Activated CD4-positive, alpha-beta T cell treated with anti-CD3 and anti-CD28 coated beads for 4 hours (primary cell): ENCODE results near the gene PIAS4.
A peak's percentile ranks its signal among the peaks of the same experiment; 100 is the strongest.
"Not testable (repeated sequence)": the region's sequence is repeated elsewhere in the genome, so short reads cannot be mapped to it uniquely, and the experiment has no call there.

Source experiments
- DNase-seq, 2 donors: peaks; one replicate each; pipeline ENCODE4 v3.0.0-alpha.2; 2020

The PIAS4 gene

DNA sequence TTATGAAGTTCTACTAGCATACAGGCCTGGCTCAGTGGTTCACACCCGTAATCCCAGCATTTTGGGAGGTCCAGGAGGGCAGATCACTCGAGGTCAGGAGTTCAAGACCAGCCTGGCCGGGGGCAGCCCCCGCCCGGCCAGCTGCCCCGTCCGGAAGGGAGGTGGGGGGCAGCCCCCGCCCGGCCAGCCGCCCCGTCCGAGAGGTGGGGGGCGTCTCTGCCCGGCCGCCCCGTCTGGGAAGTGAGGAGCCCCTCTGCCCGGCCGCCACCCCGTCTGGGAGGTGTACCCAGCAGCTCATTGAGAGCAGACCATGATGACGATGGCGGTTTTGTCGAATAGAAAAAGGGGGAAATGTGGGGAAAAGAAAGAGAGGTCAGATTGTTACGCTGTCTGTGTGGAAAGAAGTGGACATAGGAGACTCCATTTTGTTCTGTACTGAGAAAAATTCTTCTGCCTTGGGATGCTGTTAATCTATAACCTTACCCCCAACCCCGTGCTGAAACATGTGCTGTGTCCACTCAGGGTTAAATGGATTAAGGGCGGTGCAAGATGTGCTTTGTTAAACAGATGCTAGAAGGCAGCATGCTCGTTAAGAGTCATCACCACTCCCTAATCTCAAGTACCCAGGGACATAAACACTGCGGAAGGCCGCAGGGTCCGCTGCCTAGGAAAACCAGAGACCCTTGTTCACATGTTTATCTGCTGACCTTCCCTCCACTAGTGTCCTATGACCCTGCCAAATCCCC lies 8.7 kb upstream of the PIAS4 start:
- DNase-seq = not testable (repeated sequence)

DNA sequence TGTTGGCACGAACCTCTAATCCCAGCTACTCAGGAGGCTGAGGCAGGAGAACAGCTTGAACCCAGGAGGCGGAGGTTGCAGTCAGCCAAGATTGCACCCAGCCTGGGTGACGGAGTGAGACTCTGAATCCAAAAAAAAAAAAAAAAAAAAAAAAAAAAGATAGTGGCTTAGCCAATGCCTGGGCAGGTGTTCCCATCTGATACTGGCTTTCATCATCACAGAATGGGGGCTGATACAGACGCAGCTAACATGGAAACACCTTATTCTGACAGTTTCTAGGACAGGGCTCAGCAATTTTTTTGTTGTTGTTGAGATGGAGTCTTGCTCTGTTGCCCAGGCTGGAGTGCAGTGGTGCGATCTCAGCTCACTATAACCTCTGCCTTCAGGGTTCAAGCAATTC lies 6.7 kb upstream of the PIAS4 start:
- DNase-seq = not testable (repeated sequence)

DNA sequence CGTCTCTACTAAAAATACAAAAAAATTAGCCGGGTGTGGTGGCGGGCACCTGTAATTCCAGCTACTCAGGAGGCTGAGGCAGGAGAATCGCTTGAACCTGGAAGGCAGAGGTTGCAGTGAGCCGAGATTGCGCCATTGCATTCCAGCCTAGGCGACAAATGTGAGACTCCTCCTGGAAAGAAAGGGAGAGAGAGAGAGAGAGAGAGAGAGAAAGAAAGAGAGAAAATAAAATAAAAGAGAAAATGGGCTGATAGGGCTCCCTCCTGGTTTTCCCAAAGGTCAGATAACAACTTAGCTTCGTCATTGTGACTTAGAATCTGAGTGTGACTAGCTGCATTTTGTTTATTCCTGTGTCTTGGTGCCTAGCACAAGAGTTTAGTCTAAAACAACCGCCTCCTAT lies 2.1 kb upstream of the PIAS4 start:
- not testable (repeated sequence) for DNase-seq

GRCh38 chr19:4007836-4008539 lies 452 bp downstream of the PIAS4 start:
- peak; percentile 30 to 33 for DNase-seq

DNA sequence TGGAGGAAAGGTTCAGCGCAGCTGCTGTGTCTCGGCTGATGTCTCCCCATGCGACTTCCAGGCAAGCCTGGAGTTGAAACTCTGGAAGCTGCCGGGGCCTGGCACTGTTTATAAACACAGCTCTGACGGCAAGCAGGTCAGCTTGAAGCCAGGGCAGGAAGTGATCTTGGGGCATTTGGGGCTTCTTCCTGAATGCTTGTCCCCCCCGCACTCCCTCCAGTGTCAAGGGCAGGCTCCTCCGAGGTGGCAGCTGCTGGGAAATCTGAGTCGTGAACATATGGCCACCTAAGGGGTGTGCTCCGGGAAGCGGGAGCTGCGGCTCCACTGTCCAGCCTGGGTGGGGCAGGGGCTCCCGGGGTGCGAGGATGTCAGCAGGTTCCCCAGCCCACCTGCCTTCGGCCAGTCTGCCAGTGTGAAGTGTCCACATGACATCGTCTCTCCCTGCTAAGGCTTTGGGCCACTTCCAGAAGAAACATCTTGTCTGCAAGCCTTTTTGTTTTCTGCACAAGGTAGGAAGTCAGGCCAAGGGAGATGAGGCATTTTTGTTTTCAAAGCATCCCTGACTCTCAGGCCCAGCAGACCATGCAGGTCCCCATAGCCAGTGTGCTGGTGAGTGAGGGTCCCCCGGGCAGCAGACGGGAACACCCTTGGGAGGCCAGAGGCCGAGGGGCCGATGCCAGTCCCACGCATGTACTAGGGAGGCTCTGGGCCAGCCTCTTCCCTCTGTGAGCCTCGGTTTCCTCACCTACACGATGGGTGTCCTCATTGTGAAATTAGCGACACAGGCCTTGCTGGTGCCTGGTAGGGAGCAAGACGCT lies 2.7 kb downstream of the PIAS4 start:
- DNase-seq = no peak

DNA sequence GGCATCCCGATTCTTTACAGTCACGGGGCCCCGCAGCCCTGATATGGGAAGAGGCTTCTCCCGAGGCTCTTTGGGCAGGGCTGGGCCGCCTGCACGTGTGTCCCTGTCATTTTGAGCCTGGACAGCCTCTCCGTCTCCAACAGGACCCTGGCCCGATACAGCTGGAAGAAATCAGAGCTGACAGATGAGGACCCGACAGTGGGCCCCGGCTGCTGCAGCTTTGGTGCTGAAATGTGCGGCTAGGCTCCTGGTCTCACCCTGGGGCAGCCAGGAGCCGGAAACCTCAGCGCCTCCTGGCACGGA lies 3.2 kb downstream of the PIAS4 start:
- DNase-seq = no peak

DNA sequence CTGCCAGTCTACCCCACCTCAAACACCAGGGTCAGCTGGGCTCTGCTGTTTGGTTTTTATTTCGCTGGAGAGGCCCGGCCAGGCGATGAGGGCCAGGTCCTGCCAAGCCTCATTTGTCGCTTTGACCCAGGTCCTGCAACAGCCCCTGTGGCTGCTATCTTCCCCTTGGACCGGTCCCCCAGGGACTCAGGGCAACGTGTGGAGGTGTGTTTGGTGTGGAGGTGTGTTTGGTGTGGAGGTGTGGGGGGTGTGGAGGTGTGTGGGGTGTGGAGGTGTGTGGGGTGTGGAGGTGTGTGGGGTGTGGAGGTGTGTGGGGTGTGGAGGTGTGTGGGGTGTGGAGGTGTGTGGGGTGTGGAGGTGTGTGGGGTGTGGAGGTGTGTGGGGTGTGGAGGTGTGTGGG lies 3.9 kb downstream of the PIAS4 start:
- not testable (repeated sequence) for DNase-seq

GRCh38 chr19:4012092-4012974 lies 4.8 kb downstream of the PIAS4 start:
- no peak for DNase-seq

- DNase-seq = no peak
Observed at GRCh38 chr19:4012975-4013634, 5.6 kb downstream of the PIAS4 start.

GRCh38 chr19:4013886-4014540 lies 6.5 kb downstream of the PIAS4 start:
- no peak for DNase-seq

DNA sequence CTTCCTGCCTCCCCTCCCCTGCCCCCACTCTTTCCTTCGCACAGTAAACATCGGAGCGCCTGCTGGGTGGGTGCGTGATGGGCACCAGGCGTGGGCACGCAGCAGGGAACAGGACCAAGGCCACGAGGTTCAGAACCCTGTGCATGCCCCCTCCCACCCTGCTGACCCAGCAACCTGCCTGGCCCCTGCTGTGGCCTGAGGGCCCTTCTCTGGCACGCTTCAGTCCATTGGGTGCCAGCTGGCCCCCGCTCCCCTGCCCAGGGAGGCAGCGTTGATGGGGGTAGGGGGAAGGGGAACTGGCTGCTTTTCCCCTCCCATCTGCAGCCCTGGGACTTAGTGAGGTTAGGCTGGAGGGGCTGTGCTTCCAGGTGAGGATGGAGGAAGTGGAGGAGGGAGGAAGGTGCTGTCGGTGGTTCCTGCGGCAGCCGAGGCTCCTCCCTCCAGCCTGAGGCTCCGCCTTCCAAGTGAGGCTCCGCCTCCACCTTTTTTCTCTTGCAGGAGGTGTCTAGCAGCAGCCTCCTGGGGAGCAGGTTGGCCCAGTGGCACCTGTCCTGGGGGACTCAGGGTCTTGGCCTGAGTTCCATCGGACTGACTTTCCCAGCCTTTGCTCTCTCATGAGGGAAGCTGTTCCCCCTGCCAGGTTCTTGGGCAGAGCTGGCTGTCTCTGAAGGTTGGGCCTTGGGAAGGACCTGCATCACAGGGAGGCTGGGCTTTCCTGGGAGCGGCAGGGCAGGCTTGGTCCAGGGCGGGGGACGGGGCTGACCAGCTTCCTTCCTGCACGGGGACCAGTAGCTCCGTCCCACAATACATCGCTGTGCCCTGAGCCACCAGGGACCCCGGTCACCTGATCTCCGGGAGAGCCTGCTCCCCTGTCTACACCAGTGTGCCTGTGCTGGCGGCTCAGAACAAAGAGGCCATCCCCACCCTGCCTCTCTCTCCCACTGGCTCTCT lies 7.3 kb downstream of the PIAS4 start:
- DNase-seq = peak in 1 of 2 donors; percentile 29

DNA sequence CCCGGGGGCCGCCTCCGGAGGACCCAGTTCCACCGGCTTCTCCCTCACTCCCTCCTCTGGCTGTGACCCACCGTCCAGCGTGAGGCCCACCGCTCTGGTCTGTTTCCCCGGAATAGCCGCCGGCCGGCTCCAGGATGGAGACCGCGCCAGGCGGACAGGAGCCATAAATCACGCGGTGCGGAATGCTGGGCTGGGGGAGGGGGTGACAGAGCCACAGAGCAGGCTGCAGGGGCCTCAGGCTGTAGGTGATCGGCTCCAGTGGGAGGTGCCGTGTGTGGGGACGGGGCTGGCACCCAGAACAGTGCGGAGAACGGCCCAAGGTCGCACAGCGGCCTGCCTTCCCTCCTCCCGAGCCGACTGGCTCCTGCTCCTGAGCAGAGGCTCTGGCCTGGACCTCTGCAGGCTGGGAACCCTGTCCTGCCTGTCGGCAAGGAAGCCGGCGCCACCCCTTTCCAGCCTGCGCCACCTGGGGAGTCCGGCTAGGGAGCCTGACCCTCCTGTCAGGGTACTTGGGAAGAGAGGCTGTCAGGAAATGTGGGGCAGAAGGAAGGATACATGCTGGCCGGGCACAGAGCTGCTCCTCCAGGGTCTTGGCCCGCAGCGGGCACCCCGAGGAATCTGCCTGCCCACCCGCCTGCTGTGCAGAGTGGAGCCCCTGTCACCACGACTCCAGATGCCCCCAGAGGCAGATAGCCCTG lies 8.3 kb downstream of the PIAS4 start:
- DNase-seq = no peak

- DNase-seq = no peak
Observed at GRCh38 chr19:4016486-4016885, 8.9 kb downstream of the PIAS4 start.

DNA sequence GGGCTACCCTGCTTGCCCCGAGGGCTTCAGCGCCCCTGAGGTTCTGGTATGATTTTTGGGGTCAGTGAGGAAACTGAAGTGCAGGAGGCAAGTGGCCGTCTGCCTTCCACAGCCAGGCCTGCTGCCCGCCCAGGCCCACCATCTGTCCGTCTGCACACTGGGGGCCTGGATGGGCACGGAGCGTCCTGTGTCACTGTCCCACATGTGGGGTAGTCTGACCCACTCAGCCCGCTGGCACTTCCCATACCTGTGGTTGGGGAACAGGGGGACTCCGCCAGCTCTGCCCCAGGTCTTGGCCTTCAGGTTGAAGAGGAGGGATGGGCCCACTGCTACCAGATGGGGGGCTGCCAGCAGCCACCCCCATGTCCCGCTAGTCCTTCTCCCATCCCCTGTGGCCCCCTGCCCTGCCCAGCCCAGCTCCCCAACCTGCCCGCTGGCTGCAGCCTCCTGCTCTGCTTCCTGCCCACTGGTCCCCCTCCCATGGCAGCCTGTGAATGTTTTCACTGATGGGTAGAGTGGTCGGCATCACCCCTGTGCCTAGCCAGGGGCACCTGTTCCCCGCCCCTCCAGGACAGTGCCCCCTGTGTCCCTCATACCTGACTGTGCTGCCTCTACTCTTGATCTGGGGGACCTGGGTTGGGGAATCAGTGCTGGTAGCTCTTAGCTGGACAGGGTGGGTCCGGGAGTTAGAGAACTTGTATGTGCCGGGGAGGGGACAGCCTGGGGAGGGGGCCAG lies 9.5 kb downstream of the PIAS4 start:
- DNase-seq = no peak

DNA sequence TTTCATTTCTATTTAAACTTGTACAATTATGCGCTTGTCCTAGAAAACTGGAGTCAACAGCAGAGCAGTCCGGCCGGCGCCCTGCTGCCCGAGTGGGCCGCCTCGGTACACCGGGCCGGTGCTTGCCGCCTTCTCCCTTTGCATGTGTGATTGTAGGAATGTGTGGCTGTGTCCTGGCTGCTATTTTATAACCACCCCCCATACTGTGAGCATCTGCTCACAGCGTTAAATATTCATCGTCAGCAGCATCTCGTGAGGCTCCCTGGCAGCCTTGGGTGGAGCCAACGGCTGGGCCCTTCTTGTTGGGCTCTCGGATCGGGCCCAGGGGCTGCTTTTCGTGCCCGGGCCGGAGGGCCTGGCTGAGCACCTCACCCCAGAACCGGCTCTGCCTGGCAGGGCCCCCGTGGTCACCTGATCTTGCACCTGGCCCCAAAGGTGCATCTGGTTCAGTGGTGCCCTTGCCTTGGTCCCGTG lies 10.6 kb downstream of the PIAS4 start:
- DNase-seq = no peak

GRCh38 chr19:4018775-4019504 lies 11.4 kb downstream of the PIAS4 start:
- no peak for DNase-seq

DNA sequence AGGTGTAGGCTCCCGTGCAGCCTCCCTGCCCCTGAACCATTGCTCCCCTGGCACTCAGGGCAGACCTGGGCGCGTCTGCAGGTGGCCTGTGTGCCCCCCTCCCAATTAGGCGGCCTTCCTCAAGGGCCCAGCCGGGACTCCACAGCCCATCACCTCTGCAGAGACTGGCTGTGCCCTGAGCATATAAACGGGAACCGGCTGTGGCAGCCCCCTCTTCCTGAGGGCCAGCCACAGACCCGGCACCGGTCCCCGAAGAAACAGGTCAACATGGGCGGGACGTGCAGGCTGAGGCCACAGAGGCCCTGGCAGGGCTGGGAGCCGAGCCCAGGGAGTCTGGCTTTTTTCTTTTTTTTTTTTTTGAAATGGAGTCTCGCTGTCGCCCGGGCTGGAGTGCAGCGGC lies 12.0 kb downstream of the PIAS4 start:
- DNase-seq = no peak
